ENCODE data around the gene RCL1. TPM values are rescaled to one million over a fixed set of nuclear protein-coding genes. Genes with fewer than 3 reads are reported as not detected.

The RCL1 gene
- total and polyA plus RNA-seq, 2 donors (not counting 1 experiment from before 2014, with no cell fraction given), result 10.5 to 21.7 TPM

- H3K27me3 ChIP-seq (replicated peaks in 1 of 4; ENCODE audit: control extremely low read depth in 1 of 4, control insufficient read depth in 3 of 4, insufficient read depth in 4 of 4, low read length in 3 of 4), result no peaks in the 10 kb centered on the region
- peaks cover 14% of the 10 kb centered on the region for H4K20me1 ChIP-seq (ENCODE audit: control insufficient read depth, insufficient read depth, low read length, poor library complexity, severe bottlenecking)
- peaks cover 15 to 34% of the 10 kb centered on the region in 2 donors for H3K4me1 ChIP-seq (ENCODE audit: control insufficient read depth in 2 of 2, insufficient read depth in 2 of 2, low read length in 2 of 2)
- Mint-ChIP-seq H3K9me3 (ENCODE audit: insufficient read depth) (peaks cover 3% of the 10 kb centered on the region), H3K4me1 (peaks cover 47% of the 10 kb centered on the region), H3K27ac (peak overlapping the region; percentile 75), H3K4me3 (peak overlapping the region; percentile 59), H3K27me3 (no peaks in the 10 kb centered on the region)
- ATAC-seq (ENCODE audit: low read depth) (no peak), DNase-seq (no peak)
- peak overlapping the region in 1 of 5 experiments; percentile 4 for H3K4me3 ChIP-seq (ENCODE audit: control extremely low read depth in 1 of 5, extremely low read depth in 1 of 5, insufficient read depth in 1 of 5, low read depth in 2 of 5, low read length in 4 of 5)
- peaks cover 91% of the 10 kb centered on the region for H3K79me2 ChIP-seq (ENCODE audit: control insufficient read depth, insufficient read depth, low read length)
- intact Hi-C loops (cut with micrococcal nuclease), result loop anchor here (2.0 kb wide), 1 partner anchor 19 kb away; no protein-coding TSS in a partner anchor
- peaks cover 0 to 16% (median 0%) of the 10 kb centered on the region in 3 donors for H3K9me3 ChIP-seq (ENCODE audit: control extremely low read depth in 1 of 3, control insufficient read depth in 2 of 3, insufficient read depth in 1 of 3, low read length in 2 of 3)
- ChIA-PET POLR2A (interaction anchor here (1.2 kb wide), 1 partner anchor 22 kb away, joined by 4 read pairs; the partner anchor contains the start of gene RCL1), CTCF (interaction anchor here (1.0 kb wide), 1 partner anchor 167 kb away, joined by 3 read pairs; no protein-coding TSS in a partner anchor)
- 66% methylated on average over 5 of the region's 7 CpGs for WGBS (ENCODE audit: insufficient coverage)
- peak overlapping the region; percentile 33 for H3K9ac ChIP-seq (ENCODE audit: low read length)
- no peak overlapping the region for H2AFZ ChIP-seq (ENCODE audit: insufficient read depth, low read depth, low read length, poor library complexity, severe bottlenecking)
- H3K36me3 ChIP-seq (replicated peaks in 1 of 2; ENCODE audit: control extremely low read depth in 1 of 2, control insufficient read depth in 1 of 2, extremely low read depth in 1 of 2, insufficient read depth in 2 of 2, low read length in 1 of 2), result no peaks in the 10 kb centered on the region
- peak overlapping the region; percentile 22 to 65 for H3K27ac ChIP-seq (ENCODE audit: low read length in 2 of 2)
- TF ChIP-seq EZH2 (IDR thresholded peaks at IDR 0.05; ENCODE audit: borderline replicate concordance, insufficient read depth, low read depth, low read length, poor library complexity, severe bottlenecking) (no peak), CTCF (IDR thresholded peaks at IDR 0.05) (no peak)
- H3K4me2 ChIP-seq (replicated peaks; ENCODE audit: low read depth, low read length, poor library complexity, severe bottlenecking), result peak overlapping the region; percentile 55
Observed at GRCh38 chr9:4815381-4815956, 22.7 kb downstream of the RCL1 start.

GRCh38 chr9:4820168-4820567 lies 27.4 kb downstream of the RCL1 start:
- Histone ChIP-seq H4K20me1 (ENCODE audit: control insufficient read depth, insufficient read depth, low read length, poor library complexity, severe bottlenecking) (peaks cover 22% of the 10 kb centered on the region), H3K4me1 (ENCODE audit: control insufficient read depth in 2 of 2, insufficient read depth in 2 of 2, low read length in 2 of 2) (peaks cover 16 to 20% of the 10 kb centered on the region in 2 donors), H3K9me3 (ENCODE audit: control extremely low read depth in 1 of 3, control insufficient read depth in 2 of 3, insufficient read depth in 1 of 3, low read length in 2 of 3) (peaks cover 0 to 8% (median 0%) of the 10 kb centered on the region in 3 donors), H2AFZ (ENCODE audit: insufficient read depth, low read depth, low read length, poor library complexity, severe bottlenecking) (no peak overlapping the region), H3K4me3 (ENCODE audit: control extremely low read depth in 1 of 5, extremely low read depth in 1 of 5, insufficient read depth in 1 of 5, low read depth in 2 of 5, low read length in 4 of 5) (no peak overlapping the region), H3K27me3 (replicated peaks in 1 of 4; ENCODE audit: control extremely low read depth in 1 of 4, control insufficient read depth in 3 of 4, insufficient read depth in 4 of 4, low read length in 3 of 4) (no peaks in the 10 kb centered on the region), H3K36me3 (replicated peaks in 1 of 2; ENCODE audit: control extremely low read depth in 1 of 2, control insufficient read depth in 1 of 2, extremely low read depth in 1 of 2, insufficient read depth in 2 of 2, low read length in 1 of 2) (peaks cover 0 to 2% of the 10 kb centered on the region in 2 experiments), H3K9ac (ENCODE audit: low read length) (no peak overlapping the region), H3K4me2 (replicated peaks; ENCODE audit: low read depth, low read length, poor library complexity, severe bottlenecking) (no peak overlapping the region), H3K79me2 (ENCODE audit: control insufficient read depth, insufficient read depth, low read length) (peaks cover 95% of the 10 kb centered on the region), H3K27ac (ENCODE audit: low read length in 2 of 2) (no peak overlapping the region)
- Mint-ChIP-seq H3K4me1 (peaks cover 31% of the 10 kb centered on the region), H3K27me3 (no peaks in the 10 kb centered on the region), H3K9me3 (ENCODE audit: insufficient read depth) (no peaks in the 10 kb centered on the region), H3K27ac (no peak overlapping the region), H3K4me3 (no peak overlapping the region)
- ATAC-seq (ENCODE audit: low read depth) (no peak), DNase-seq (no peak)
- ChIA-PET CTCF (no interaction called here), POLR2A (no interaction called here)
- WGBS (ENCODE audit: insufficient coverage), result 96% methylated on average over 4 of the region's 6 CpGs
- TF ChIP-seq CTCF (IDR thresholded peaks at IDR 0.05) (no peak), EZH2 (IDR thresholded peaks at IDR 0.05; ENCODE audit: borderline replicate concordance, insufficient read depth, low read depth, low read length, poor library complexity, severe bottlenecking) (no peak)
- intact Hi-C loops (cut with micrococcal nuclease), result no loop called here

All from B cell (primary cell).